ENCODE results near the gene REG3A. TPM values are rescaled to one million over a fixed set of nuclear protein-coding genes. Genes with fewer than 3 reads are reported as not detected.

REG3A gene
- total RNA-seq, 1 donor from 2014 or later, result not detected

DNA sequence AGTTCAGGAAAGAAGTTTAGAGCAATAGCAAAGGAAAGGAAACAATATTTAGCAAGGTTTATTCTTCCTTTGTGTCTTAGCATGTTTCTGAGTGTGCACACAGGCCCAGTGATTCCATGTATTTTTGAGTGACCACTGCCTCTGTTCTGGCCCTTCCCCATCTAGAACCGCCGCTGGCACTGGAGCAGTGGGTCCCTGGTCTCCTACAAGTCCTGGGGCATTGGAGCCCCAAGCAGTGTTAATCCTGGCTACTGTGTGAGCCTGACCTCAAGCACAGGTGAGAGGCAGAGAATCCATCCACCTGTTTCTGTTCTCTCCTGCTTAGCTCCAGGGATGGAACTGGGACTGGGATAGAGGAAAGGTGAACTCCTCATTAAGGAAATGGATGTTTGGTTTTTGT is 36.9 kb downstream of the REG3A start:
- no peak for DNase-seq (ENCODE audit: low read depth, low spot score)

DNA sequence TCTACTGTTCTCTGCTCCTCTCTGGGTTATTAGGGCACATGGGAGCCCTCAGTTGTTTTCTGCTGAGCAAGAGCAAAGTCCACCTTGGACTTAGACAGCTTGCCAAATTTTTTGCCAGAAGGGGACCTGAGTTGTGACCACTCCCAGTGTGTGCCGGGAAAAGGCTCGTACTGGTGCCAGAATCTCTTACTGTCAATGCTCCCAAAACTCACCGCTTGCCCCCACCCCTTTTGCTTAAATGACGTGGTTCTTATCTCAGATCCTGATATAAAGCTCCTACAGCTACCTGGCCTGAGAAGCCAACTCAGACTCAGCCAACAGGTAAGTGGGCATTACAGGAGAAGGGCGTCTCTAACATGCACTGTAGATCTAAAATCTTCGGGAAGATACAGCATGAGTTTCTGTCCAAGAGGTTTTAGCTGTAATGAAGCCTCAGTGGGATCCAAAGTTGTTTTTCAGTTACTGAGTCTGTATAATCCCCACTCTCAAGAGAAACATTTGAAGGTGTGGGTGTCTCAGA is 39.3 kb downstream of the REG3A start, which contains the start of gene REG1A:
Gene REG1A, plus strand, starts transcription at position 295 of the 520 bp plus-strand sequence. CDS start 374 bp downstream, outside the sequence.
- no peak for DNase-seq (ENCODE audit: low read depth, low spot score)

DNA sequence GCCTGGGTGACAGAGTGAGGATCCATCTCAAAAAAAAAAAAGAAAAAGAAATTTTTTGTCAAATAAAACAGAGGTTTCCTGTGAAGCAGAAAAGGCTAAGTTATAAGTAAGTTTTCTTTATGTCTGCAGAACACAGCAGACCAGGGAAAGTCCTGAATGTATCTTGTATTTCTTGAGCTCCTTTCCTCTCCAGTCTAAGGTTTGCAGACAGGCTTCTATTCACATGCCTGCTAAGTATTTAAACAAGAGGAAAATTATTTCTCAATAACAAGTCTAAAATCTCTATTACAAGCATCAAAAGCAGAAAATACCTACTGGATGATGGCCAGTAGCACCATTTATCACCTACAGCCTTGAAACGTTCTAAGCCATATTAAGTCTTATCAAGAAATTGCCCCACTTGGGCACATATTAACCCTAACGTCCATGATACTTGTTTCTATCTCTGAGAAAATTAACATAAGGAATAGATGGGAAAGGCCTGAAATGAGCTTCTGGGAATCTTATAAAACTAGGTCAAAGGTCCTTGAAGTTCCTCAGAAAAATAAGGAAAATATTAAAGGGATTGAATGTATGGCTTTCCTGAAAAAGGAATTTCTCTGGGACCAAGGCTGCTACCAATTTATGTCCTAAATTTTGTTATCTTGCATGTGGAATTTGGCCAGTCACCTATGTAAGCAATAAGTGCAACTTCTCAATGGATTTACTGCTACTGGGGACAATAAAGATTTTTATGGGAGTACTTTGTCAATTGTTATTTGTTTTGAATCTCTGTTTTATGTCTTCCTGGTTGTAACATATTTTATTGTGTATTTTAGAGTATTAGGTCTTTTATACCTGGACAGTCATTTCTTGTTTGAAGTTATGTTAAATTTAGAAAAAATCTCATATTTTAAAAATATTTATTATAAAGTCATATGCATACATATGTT is 42.3 kb downstream of the REG3A start:
- DNase-seq (ENCODE audit: low read depth, low spot score), result no peak

DNA sequence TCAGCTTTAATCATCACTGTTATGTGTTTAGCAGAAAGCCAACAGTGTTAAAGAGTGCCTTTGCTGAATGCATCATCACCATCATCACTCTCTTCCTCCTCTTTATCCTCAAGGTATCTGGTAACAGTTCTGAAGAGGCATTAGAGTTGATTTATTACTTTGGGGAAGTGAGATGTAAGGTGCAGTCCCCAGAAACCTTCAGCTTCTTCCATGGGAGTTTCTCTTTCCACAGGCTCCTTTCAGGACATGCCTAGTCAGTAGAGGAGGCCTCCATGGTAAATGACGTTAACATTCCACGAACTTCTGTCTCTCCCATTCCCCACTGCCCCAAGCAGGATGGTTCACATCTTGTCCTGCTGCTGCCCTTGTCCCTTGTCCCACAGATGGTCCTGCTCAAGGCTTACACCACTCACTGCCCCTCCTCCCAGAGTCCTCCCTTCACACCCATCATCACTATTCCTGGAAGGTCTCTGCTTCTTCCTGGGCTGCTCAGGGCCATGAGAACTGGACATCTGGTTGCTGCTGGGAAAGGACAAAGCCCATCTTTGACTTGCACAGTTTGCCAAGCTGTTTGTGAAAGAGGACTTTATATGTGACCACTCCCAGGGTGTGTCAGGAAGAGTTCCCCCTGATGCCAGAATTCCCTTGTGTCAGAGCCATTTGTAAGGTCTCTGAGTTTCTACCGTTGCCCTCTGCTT is 44.6 kb downstream of the REG3A start:
- DNase-seq (ENCODE audit: low read depth, low spot score), result no peak

DNA sequence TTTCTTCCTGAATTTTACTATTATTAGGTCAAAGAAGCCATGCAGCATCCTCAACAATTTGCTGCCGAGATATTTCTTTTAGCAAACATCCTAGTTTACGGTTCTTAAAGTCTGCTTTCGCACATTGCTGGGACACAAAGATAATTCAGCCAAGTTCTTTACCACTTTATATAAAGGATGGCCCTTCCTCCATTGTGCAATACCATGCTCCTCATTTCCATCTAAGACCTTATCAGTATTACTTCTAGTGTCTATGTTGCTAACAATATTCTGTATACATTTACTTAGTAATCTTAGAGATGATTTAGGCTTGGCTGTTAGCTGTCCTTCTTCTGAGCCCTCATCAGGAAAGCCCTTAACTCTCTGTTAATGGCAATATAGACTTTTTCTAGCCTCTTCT is 47.3 kb downstream of the REG3A start:
- no peak for DNase-seq (ENCODE audit: low read depth, low spot score)

Other genes starting within 250 kb of the REG3A start
- not detected in 2 replicates for gene REG3G, start 134.1 kb downstream of the REG3A start, total RNA-seq
- not detected in 2 replicates for gene REG1B, start 71.8 kb downstream of the REG3A start, total RNA-seq
- not detected in 2 replicates for gene REG1A, start 39.3 kb downstream of the REG3A start, total RNA-seq